HepG2 (cell line): Measurements from ENCODE around the gene DHRS13. TPM values are rescaled to one million over a fixed set of nuclear protein-coding genes. Genes with fewer than 3 reads are reported as not detected.

Experiments used
- HDAC6 ChIP-seq: fragments of 200-600 bp; sonication (generic); IDR thresholded peaks from 2 replicates; pipeline ENCODE4 v1.7.0; 2017; ENCODE audit warnings: mild to moderate bottlenecking, antibody characterized with exemption, low read length, low read depth
- HMGA1 ChIP-seq: sonication (generic); formaldehyde crosslinking; conservative IDR thresholded peaks from 2 replicates; pipeline ENCODE4 v1.4.0; 2020; ENCODE audit warnings: missing genetic modification reagents
- RORA ChIP-seq: sonication (generic); formaldehyde crosslinking; IDR thresholded peaks from 2 replicates; pipeline ENCODE4 v1.5.0; 2020; ENCODE audit warnings: mild to moderate bottlenecking, missing genetic modification reagents, moderate library complexity
- RXRA ChIP-seq: sonication (generic); formaldehyde crosslinking; IDR thresholded peaks from 2 replicates; pipeline ENCODE4 v1.5.1; 2020; ENCODE audit warnings: missing genetic modification reagents
- THAP11 ChIP-seq: IDR thresholded peaks from 2 replicates; pipeline ENCODE4 v1.6.1; 2016; ENCODE audit warnings: missing biosample characterization, missing genetic modification reagents
- ZNF101 ChIP-seq: sonication (generic); formaldehyde crosslinking; IDR thresholded peaks from 2 replicates; pipeline ENCODE4 v1.4.0; 2020; ENCODE audit warnings: mild to moderate bottlenecking, low read depth, missing genetic modification reagents, borderline replicate concordance
- ZNF12 ChIP-seq: sonication (generic); formaldehyde crosslinking; IDR thresholded peaks from 2 replicates; pipeline ENCODE4 v1.5.0; 2020; ENCODE audit warnings: missing genetic modification reagents
- ZNF367 ChIP-seq: sonication (generic); formaldehyde crosslinking; IDR thresholded peaks from 2 replicates; pipeline ENCODE4 v1.4.0; 2020; ENCODE audit warnings: missing genetic modification reagents, borderline replicate concordance
- ZNF543 ChIP-seq: sonication (generic); formaldehyde crosslinking; IDR thresholded peaks from 2 replicates; pipeline ENCODE4 v1.4.0; 2020; ENCODE audit warnings: mild to moderate bottlenecking, missing genetic modification reagents
- ZNF674 ChIP-seq: sonication (generic); formaldehyde crosslinking; IDR thresholded peaks from 2 replicates; pipeline ENCODE4 v1.5.0; 2020; ENCODE audit warnings: low read depth, mild to moderate bottlenecking, missing genetic modification reagents
- ZNF775 ChIP-seq: sonication (generic); formaldehyde crosslinking; IDR thresholded peaks from 2 replicates; pipeline ENCODE4 v1.4.0; 2020; ENCODE audit warnings: missing genetic modification reagents, mild to moderate bottlenecking, moderate library complexity, borderline replicate concordance
- ZSCAN21 ChIP-seq: sonication (generic); formaldehyde crosslinking; IDR thresholded peaks from 2 replicates; pipeline ENCODE4 v1.8.0; 2022; ENCODE audit warnings: mild to moderate bottlenecking, missing genetic modification reagents, moderate library complexity, borderline replicate concordance
- polyA plus RNA-seq, 8 experiments: library from polyadenylated mRNA; depleted of rRNA in 3 of 8; stranded (reverse) in 7 of 8; unstranded in 1 of 8; fragments of >200 nt; fragmentation: Illumina TruSeq in 4 of 8; extraction: Trizol in 4 of 8; gene quantifications; 2 replicates each; pipeline versions ENCODE4 v1.2.1 to v1.2.3, GENCODE V29; 2011 to 2016; ENCODE audit warnings: low read depth in 4 of 8, missing spikeins in 1 of 8, mixed read lengths in 1 of 8; ENCODE audit not compliant: insufficient read depth in 1 of 8
- total RNA-seq, 5 experiments: library from RNA; depleted of rRNA; stranded (reverse); fragments of >200 nt; fragmentation: Illumina TruSeq; extraction: Trizol; gene quantifications; 2 replicates each; pipeline ENCODE4 v1.2.3, GENCODE V29; 2016; ENCODE audit warnings: low read depth in 1 of 5
- TF ChIP-seq, protein P1 (sequence below): IDR thresholded peaks from 2 replicates; pipeline ENCODE4 v1.6.1; 2016; ENCODE audit warnings: missing compliant biosample characterization, missing genetic modification reagents, borderline replicate concordance
- TF ChIP-seq, protein P2 (sequence below): sonication (generic); formaldehyde crosslinking; IDR thresholded peaks from 2 replicates; pipeline ENCODE4 v1.4.0; 2020; ENCODE audit warnings: missing genetic modification reagents, borderline replicate concordance
- TF ChIP-seq, protein P3 (sequence below): sonication (generic); formaldehyde crosslinking; conservative IDR thresholded peaks from 2 replicates; pipeline ENCODE4 v1.5.0; 2020; ENCODE audit warnings: missing genetic modification reagents
- TF ChIP-seq, protein P4 (sequence below): sonication (generic); formaldehyde crosslinking; IDR thresholded peaks from 2 replicates; pipeline ENCODE4; 2020; ENCODE audit warnings: missing genetic modification reagents, mild to moderate bottlenecking, borderline replicate concordance

DHRS13 gene
- total and polyA plus RNA-seq, 2 of the 13 experiments (the other 11 are each of a cell fraction or from before 2014, with no cell fraction given), result 11.8 to 12.6 TPM

DNA sequence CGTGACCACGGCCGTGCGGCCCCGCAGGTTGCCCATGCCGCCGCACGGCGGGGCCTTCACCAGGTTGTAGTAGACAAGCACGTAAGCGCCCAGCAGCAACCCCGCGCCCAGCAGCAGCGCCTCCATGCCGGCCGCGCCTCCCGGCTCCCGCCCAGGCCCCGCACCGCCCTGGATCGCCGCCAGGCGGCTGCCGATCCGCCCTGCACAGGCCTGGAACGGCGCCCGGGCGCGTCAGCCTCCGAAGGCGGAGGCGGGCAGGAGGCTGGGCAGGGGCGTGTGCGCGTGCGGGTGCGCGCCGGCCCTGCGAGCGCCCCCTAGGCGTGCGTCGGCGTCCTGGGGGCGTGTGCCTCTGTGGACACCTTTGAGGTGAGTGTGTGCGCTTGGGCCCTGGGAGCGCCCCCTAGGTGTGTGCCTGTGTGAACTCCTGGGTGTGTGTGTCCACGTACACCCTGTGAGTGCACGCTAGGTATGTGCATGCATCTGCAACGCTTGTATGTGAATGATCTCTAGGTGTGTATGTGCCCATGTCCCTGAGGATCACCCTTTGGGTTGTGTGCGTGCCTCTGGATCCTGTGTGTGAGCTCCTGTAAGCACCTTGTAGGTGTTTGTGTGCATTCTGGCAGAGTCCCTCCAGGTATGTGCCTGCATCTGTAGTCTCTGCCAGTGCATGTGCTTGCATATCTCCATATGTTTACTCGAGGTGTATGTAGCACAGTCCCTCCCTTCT lies at the start of gene DHRS13 (continued):
- TF ChIP-seq, protein P1, sequence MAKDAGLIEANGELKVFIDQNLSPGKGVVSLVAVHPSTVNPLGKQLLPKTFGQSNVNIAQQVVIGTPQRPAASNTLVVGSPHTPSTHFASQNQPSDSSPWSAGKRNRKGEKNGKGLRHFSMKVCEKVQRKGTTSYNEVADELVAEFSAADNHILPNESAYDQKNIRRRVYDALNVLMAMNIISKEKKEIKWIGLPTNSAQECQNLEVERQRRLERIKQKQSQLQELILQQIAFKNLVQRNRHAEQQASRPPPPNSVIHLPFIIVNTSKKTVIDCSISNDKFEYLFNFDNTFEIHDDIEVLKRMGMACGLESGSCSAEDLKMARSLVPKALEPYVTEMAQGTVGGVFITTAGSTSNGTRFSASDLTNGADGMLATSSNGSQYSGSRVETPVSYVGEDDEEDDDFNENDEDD (CRISPR knock-in tag), result peak; percentile 86; the same call in 1 of the 2 replicates
- peak; percentile 89; the same call in 1 of the 2 replicates for TF ChIP-seq ZNF543 (CRISPR knock-in tag)
- TF ChIP-seq, protein P2, sequence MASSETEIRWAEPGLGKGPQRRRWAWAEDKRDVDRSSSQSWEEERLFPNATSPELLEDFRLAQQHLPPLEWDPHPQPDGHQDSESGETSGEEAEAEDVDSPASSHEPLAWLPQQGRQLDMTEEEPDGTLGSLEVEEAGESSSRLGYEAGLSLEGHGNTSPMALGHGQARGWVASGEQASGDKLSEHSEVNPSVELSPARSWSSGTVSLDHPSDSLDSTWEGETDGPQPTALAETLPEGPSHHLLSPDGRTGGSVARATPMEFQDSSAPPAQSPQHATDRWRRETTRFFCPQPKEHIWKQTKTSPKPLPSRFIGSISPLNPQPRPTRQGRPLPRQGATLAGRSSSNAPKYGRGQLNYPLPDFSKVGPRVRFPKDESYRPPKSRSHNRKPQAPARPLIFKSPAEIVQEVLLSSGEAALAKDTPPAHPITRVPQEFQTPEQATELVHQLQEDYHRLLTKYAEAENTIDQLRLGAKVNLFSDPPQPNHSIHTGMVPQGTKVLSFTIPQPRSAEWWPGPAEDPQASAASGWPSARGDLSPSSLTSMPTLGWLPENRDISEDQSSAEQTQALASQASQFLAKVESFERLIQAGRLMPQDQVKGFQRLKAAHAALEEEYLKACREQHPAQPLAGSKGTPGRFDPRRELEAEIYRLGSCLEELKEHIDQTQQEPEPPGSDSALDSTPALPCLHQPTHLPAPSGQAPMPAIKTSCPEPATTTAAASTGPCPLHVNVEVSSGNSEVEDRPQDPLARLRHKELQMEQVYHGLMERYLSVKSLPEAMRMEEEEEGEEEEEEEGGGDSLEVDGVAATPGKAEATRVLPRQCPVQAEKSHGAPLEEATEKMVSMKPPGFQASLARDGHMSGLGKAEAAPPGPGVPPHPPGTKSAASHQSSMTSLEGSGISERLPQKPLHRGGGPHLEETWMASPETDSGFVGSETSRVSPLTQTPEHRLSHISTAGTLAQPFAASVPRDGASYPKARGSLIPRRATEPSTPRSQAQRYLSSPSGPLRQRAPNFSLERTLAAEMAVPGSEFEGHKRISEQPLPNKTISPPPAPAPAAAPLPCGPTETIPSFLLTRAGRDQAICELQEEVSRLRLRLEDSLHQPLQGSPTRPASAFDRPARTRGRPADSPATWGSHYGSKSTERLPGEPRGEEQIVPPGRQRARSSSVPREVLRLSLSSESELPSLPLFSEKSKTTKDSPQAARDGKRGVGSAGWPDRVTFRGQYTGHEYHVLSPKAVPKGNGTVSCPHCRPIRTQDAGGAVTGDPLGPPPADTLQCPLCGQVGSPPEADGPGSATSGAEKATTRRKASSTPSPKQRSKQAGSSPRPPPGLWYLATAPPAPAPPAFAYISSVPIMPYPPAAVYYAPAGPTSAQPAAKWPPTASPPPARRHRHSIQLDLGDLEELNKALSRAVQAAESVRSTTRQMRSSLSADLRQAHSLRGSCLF (CRISPR knock-in tag), result no peak
- TF ChIP-seq ZNF775 (CRISPR knock-in tag), result no peak
- TF ChIP-seq ZSCAN21 (CRISPR knock-in tag), result peak; percentile 82
- no peak; the same call in 1 of the 2 replicates for TF ChIP-seq ZNF367
- TF ChIP-seq, protein P3, sequence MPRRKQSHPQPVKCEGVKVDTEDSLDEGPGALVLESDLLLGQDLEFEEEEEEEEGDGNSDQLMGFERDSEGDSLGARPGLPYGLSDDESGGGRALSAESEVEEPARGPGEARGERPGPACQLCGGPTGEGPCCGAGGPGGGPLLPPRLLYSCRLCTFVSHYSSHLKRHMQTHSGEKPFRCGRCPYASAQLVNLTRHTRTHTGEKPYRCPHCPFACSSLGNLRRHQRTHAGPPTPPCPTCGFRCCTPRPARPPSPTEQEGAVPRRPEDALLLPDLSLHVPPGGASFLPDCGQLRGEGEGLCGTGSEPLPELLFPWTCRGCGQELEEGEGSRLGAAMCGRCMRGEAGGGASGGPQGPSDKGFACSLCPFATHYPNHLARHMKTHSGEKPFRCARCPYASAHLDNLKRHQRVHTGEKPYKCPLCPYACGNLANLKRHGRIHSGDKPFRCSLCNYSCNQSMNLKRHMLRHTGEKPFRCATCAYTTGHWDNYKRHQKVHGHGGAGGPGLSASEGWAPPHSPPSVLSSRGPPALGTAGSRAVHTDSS (CRISPR knock-in tag), result no peak
- TF ChIP-seq ZNF101 (CRISPR knock-in tag), result no peak
- no peak for TF ChIP-seq ZNF674
- peak; percentile 90 for TF ChIP-seq THAP11
- TF ChIP-seq HMGA1 (CRISPR knock-in tag), result no peak
- no peak for TF ChIP-seq RORA (CRISPR knock-in tag)
- TF ChIP-seq HDAC6, result no peak
- peak; percentile 89 for TF ChIP-seq RXRA (CRISPR knock-in tag)
- peak; percentile 64; the same call in 1 of the 2 replicates for TF ChIP-seq ZNF12 (CRISPR knock-in tag)
- TF ChIP-seq, protein P4, sequence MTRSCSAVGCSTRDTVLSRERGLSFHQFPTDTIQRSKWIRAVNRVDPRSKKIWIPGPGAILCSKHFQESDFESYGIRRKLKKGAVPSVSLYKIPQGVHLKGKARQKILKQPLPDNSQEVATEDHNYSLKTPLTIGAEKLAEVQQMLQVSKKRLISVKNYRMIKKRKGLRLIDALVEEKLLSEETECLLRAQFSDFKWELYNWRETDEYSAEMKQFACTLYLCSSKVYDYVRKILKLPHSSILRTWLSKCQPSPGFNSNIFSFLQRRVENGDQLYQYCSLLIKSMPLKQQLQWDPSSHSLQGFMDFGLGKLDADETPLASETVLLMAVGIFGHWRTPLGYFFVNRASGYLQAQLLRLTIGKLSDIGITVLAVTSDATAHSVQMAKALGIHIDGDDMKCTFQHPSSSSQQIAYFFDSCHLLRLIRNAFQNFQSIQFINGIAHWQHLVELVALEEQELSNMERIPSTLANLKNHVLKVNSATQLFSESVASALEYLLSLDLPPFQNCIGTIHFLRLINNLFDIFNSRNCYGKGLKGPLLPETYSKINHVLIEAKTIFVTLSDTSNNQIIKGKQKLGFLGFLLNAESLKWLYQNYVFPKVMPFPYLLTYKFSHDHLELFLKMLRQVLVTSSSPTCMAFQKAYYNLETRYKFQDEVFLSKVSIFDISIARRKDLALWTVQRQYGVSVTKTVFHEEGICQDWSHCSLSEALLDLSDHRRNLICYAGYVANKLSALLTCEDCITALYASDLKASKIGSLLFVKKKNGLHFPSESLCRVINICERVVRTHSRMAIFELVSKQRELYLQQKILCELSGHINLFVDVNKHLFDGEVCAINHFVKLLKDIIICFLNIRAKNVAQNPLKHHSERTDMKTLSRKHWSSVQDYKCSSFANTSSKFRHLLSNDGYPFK (CRISPR knock-in tag), result no peak
